ENCODE measurements around the gene IRAK1.

GRCh38 chrX:154051201-154051810, 31.6 kb upstream of the IRAK1 start:
- TF ChIP-seq CTCF (IDR thresholded peaks at IDR 0.05): peak; percentile 52 to 80 (median 66)
- TF ChIP-seq POLR2A (IDR thresholded peaks at IDR 0.05): no peak

Measured in heart left ventricle (tissue), 13 donors.